ENCODE measurements around the gene EHD1.

The EHD1 gene

DNA sequence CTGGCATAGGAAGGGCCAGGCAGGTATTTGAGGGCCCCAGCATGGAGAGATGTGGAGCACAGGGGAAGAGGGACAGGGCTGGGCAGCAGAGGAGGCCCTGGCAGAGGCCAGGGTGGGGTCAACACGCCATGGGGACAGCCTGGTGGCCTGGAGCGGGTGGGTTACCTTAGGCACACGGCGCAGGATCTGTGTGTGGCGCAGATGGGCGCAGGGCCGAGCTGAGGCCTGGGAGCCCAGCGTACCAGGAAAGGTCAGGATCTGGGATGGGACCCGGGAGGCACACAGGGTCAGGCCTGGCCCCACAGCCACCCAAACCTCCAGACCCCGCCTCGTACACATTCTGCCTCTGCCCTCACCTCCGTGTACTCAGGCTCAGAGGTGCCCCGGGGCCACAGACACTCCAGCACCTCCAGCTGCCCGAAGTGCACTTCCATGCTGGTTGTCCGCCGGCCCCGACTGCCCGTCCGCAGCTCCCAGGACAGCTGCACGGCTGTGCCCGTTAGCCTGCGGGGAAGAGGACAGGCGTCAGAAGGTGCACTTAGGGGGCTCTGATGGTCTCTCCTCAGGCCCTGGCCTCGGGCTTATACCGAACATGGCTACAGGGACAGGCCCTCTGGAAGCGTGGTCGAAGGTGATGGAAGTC lies 32.2 kb upstream of the EHD1 start:
- DNase-seq (ENCODE audit: low read depth, low spot score): no peak

DNA sequence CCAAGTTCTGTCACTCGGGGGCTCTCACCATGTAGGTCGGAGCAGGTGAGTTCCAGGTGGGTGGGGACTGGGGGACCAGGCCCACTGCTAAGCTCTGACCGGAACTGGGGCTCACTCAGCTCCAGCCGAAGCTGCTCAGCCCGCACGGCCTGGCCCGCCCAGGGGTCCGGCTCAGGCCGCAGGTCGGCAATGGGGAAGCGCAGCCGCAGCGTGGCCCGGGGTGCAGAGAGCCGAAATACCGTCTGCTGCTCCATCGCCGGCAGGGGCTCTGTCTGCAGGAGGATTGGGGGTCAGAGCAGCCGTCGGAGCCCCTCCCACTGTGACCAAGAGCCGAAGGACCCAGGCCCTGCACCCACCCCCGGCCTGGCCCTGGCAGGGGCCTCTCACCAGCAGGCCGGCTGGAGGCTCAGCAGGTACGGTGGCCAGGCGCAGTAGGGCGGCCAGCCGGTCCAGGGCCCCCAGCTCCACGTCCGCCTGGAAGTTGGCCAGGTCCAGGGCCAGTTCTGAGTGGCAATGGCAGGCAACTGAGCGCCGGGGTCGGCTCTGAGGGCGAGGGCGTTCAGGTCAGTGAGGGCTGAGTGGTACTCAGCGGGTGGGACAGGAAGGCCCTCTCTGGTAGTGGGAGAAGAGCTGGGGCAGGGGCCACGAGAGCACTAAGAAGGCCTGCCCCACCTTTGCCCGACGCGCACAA lies 31.4 kb upstream of the EHD1 start:
- no peak for DNase-seq (ENCODE audit: low read depth, low spot score)

DNA sequence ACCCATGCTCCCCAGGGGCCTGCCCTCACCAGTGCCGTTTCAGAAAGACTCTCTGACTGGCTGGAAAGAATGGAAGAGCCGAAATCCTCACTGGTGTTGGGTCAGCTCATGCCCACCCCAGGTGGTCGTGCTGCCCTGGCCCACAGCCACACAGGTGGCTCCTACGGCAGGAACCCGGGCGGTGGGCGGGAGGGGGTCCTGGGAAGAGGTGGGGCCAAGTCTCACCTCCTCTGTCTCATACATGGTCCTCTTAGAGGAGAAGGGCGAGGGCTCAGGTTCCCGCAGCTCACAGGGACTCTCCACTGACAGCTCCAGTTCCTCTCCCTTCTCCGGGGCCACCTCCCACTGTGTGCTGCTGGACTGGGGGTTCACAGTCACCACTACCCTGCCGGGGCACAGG lies 30.3 kb upstream of the EHD1 start:
- no peak for DNase-seq (ENCODE audit: low read depth, low spot score)

DNA sequence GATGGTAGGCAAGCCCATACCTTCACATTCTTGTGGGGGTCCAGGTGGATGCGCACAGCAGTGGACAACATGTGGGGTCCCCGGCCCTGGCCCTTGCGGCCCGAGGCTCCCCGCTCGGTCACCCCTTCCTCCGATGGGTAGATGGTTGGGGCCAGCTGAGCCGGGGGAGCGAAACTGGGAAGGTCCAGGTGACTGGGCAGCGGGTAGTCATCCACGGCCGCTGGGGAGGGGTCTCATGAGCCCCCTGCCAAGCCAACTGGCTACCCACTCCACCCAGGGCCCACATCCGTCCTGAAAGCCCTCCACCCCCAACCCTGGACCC lies 27.9 kb upstream of the EHD1 start:
- DNase-seq (ENCODE audit: low read depth, low spot score): no peak

DNA sequence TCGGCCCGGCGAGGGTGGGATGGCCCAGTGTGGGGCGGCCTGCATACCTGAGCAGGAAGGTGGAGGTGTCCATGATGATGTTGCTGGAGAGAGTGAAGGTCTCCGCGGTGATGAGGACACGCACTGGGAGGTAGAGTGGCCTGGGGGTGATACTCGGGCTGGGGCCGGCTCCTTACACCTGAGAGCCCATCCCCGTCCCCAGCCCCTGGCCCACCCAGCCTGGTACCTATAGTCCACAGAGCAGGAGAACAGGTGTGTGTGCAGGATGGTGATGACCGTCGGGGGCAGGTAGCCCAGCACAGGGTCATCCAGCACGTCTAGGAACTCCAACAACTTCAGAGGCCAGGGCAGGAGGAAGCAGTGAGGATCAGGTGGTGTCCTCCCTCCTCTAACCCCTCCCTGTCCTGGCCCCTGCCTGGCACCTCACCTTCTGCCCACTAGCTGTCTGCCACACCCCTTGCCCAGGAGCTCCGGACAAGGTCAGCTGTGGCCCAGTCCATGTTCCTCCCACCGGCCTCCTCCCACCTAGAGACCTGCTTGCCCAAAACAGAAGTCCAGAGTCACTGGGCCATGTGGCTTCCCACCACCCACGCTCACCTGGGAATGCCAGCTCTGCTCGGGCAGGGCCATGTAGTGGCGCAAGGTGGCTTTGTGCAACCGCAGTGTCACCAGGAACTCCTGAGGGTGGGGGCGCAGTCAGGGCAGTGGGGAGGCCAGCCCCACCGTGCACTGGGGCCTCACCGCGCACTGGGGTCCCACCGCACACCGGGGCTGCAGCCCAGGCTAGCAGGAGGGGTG lies 27.3 kb upstream of the EHD1 start:
- DNase-seq (ENCODE audit: low read depth, low spot score): no peak

DNA sequence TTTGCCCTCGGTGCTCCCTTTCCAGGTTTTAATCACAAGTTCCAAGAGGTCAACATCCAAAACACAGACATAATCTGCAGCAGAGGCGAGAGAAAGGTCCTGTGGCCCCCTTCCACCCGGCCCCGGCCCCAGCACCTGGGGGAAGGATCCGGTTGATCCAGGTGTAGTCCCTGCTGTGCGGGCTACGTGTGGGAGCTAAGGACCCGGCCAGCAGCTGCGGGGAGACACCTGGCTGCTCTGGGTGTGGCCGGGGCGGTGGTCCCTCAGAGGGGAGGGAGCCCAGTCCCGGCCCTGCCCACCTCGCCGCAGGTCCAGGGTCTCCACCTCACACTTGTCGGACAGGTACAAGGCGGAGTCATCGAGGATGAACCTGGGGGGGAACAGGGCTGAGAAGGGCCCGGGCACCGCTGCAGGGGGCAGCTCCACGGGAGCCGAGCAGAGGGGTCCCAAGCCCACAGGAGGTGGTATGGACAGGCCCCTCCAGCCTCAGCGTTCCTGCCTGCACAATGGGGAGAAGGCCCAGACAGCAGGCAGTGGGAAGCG lies 24.9 kb upstream of the EHD1 start:
- DNase-seq (ENCODE audit: low read depth, low spot score): no peak

DNA sequence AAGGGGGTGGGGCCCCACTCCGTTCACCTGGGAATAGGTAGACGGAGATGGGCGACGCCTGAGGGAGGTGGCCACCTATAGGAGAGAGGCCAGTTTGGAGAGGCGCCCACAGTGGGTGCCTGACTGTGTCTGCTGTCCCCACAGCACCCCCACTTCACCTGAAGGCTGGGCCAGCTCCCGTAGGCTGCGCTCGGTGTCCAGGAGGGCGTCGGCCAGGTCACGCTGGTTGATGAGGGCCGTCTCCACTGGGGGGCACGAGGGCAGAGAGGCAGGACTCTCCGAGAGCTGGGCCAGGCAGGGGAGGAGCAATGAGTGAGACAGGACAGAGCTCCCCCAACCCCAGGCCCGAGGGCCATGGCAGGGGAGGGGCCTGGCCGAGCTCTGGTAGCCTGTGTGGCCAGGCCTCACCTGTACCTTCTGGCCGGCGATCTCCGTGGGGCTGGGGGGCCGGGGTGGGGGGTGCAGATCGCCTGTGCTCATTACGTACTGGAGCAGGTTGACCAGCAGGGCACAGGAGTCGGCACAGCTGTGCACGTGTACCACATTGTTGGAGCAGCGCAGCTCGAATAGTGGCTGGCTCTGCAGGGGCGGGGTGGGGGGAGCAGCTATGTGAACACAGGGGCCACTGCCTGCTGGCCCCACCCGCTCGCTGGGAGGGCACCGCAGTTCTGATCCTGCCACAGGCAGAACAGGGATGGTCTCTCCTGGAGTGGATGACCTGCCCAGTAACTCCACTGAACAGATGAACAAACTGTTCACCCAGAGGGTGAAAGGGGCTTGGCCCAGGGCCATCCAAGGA lies 23.9 kb upstream of the EHD1 start:
- no peak for DNase-seq (ENCODE audit: low read depth, low spot score)

DNA sequence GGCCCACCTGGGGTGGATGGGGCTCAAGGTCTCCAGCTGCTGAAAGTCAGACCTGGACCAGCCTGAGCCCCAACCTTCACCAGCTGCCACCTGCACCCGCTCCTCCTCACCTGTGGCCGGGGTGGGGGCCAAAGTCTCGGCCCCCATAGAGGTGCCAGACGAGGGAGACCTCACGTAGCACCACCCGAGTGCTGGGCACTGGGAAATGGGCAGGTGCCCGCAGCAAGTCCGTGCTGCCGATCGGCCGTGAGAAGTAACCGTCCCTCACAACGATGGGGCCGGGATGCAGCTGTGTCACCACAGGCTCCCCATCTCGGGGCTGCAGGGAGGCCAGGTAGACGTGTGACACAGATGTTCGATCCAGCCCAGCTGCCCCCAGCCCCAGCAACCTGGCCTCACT lies 22.4 kb upstream of the EHD1 start:
- DNase-seq (ENCODE audit: low read depth, low spot score): no peak

DNA sequence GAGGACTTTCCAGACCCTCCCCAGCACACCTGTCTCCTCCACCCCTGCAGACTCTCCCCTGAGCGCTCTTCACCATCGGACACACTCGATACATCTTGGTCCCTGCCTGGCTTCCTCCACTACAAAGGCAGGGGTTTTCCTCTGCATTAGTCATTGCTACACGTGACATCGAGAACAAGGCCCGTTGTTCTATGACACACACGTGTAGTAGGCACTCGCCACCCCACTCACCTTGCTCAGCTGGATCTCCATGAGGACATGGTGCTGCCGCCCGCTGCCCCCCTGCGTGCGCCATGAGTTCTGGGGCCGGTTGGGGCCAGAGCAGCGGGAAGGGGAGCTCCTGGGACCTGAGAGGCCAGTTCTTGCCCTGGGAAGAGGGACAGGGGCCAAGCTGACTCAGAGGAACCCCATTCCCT lies 21.9 kb upstream of the EHD1 start:
- DNase-seq (ENCODE audit: low read depth, low spot score): no peak

DNA sequence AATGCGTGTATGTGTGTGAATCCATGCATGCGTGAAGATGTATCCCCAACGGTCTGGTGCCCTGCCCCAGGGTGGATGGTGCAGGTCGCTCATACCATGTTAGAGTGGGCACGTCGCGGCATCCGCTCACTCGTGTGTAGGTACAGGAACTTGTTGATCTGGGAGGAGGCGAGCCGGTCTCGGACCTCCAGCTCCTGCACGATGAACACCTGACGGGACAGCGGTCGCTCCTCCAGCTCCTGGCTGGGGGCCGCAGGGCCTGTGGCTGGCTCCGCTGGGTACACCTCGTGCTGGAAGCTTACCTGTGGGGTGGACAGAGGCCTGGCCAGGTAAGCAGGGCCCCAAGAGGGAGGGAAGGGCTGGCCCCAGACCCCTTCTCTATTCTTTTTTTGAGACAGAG lies 20.1 kb upstream of the EHD1 start:
- DNase-seq (ENCODE audit: low read depth, low spot score): no peak

DNA sequence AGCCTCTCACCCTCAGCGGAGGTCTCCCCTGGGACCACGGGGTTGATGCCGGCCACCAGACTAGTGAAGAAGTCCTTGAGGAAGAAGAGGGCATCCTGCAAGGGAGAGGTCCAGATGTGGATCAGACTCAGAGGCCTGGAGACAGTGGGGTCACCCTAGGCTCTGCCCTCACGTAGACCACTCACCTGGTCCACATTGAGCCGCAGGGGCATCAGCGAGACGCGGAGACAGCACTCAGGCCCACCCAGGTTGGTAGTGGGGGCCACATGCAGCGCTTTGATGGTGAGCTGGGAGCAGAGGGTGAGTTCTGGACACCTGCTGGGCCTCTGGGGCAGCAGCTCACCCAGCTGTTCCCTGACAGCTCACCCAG lies 19.6 kb upstream of the EHD1 start:
- DNase-seq (ENCODE audit: low read depth, low spot score): no peak

DNA sequence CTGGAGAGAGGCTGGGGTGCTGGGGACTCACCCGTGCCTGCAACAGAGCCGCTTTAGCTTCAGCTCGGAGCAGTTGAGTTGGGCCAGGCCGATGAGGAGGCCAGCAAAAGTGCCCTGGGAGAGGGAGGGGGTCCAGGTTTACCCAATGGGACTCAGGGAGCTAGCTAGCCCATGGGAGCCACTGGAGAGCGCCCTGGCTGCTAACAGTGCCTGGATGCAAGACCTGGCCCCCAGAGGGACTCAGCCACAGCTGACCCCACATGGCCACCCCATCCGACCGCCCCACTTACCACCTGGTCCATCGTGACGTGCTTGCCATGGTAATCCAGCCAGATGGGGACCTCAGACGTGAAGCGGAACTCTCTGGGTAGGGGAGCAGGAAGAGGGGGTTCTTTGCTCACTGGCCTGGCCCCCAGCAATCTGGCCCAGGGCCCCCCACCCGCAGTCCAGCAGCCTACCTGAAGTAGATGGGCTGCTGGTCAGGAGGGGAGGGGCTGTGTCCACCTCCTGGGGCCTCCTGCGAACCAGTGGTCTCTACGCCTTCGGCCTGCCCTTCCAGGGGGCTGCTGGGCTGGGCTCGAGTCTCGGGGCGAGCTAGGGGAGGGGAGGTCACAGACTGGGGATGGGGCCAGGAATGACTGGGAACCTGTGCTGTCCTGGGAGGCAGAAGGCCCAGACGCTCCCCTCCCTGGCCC lies 19.1 kb upstream of the EHD1 start:
- DNase-seq (ENCODE audit: low read depth, low spot score): no peak

DNA sequence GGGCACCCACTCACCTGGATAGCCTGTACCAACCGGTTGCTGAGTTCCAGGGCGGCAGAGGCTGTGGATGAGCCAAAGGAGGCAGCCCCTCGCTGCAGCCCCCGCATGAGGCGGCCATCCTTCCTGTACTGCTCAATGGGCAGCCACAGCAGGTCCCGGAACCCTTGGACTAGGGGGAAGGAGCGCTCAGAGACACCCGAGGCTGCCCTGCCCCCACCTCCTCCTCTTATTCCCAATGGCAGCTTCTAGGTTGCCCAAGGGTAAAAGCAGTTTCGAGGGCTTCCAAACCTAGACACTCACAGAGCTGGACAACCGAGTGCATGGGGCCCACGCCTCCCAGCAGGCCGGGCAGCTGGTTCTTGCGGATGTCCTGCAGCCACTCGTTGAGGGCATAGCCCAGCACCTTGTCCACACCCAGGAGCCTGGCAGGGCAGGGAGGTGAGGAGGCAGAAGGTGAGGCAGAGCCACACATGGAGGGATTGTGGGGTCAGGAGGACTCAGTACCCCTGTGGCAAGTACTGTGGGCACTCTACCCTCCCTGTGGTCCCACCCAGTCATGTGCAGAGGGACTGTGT lies 18.1 kb upstream of the EHD1 start:
- DNase-seq (ENCODE audit: low read depth, low spot score): no peak

DNA sequence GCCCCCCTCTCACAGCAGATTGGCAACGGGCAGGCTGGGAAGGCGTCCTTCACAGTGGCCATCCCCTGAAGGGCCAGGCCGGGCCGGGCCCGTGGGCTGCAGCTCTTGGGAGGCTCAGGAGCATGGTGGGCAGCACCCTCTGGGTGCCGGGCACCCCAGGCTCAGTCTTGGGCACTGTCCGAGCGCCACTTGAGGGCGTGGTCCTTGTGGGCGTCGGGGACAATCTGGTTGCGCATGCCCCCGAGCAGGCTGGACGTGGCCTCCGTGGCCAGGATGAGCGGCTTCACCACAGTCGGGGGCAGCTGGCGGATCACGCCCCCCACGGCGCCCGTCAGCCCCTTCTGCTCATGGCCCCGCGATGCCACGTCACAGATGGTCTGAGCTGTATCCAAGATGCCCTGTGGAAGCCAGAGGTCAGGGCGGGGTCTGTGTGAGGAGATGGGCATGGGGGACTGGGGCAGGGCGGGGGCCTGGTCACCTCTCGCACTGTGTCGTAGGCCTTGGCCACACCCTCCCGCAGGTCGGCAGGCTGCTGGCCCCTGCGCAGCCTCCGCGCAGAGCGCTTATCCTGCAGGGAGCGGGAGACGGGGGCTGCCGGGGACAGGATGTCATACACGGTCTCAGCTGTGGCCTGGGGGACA lies 16.5 kb upstream of the EHD1 start:
- DNase-seq (ENCODE audit: low read depth, low spot score): no peak

DNA sequence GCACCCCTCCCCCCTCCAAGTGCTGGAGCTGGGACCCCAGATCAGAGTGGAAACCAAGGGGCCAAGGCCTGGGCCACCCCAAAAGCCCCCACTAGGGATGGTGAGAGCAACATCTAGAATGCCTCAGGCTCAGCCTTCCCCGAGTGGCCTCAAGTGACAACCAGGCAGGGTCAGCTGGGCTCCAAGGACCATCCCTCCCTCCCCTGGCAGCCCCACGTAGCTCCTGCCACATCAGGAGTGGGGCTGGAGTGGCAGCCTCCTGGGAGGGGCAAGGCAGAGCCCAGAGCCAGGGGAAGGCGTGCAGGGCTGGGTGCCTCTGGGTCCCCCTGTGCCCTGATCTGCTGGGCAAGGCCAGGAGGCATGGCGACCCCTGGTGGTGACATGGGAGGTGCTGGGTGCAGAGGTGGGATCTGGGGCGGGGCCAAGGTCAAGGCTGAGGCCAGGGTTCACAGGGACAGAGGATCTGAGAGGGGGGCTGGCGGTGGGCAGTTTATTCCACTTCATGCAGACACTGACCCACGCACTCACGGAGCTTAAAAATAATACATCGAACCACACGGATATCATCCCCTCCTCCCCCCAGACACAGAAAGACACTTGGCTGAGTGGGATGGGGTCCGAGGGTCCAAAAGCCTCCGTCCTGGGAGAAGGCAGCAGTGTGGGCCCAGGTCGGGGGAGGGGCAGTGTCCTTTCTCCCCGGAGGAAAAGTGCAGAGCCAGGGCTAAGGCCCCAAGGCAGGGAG lies 15.8 kb upstream of the EHD1 start:
- DNase-seq (ENCODE audit: low read depth, low spot score): peak; percentile 71

DNA sequence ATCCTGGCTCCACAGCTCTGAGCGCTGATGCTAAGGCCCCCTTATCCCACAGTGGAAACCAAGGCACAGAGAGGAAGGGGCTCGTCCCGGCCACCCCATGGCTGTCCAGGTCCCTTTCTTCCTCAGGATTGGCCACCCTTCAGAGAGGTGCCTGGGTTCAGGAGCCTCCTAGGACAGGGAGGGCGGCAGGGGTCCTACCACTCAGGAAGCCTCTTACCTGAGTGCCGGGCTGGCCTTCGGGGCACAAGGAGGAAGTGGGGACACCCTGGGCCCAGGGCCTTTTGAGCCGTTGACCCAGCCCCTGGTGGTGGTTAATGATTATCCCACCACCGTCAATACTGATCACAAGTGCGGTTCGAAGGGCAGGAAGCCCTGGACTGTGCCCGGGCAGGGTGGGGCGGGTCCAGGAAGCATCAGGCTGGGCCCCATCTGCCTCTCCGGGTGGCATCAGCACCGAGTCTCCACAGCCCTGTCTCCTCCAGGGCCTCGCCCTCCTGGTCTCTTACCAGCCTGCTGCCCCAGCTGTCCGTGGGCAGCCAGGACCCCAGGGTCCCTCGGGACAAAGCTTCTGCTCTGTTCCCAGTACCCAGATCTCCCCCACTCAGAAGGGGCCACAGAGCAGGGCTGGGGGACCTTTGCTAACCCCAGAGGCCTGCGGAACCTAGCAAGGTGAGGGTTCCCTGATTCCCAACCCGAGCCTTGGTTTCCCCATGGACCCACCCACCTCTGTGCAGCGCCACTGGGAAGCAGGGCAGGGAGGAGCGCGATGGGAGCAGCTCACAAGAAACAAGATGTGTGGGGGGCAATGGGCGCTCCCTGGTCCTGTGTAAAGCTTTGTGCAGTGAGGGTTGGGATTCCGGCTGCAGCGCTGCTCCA lies 15.0 kb upstream of the EHD1 start:
- no peak for DNase-seq (ENCODE audit: low read depth, low spot score)

DNA sequence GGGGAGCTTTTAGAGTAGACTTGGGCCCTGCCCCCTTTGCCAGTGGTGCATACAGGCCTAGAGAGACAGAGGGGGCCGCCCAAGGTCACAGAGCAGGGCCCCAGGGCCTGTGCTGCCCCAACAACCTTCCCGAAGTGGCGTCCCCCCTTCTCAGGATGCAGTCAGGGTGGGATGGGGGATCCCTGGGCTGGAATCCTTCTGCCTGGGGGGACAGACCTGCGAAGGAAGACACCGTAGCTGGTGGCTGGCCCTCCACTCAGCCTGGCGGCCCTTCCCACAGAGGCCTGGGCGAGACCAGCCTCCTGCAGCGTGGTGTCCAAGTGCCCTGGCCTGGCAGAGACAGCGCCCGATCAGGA lies 14.4 kb upstream of the EHD1 start:
- DNase-seq (ENCODE audit: low read depth, low spot score): no peak

DNA sequence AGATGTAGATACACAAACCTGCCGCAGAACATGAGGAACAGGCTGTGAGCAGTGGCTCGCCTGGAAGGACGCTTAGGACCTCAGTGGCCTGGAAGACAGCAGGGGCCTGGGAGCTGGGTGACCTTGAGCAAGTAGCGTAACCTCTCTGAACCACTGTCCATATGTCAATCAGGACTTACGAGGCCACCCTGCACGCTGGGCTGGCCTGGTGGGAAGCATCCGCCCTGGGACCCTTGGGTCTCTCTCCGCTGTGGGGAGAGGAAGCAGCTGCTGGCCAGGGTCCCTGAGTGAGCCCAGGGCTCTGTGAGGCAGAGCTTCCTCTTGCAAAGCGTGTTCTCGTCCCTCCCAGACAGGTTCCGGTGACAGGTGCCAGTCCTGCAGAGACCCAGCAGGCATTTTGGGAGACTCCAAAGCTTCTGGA lies 14.0 kb upstream of the EHD1 start:
- no peak for DNase-seq (ENCODE audit: low read depth, low spot score)

DNA sequence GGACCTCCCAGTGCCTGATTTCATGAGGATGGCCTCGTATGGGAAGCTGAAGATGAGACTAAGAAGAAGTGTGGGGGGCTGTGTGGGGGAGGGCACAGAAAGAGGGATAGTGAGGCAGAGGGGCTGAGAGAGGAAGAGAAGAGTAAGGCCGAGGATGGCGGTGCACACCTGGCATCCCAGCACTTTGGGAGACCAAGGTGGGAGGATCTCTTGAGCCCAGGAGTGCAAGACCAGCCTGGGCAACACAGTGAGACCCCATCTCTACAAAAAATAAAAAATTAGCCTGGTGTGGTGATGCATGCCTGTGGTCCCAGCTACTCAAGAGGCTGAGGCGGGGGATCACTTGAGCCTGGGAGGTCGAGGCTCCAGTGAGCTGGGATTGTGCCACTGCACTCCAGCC lies 13.5 kb upstream of the EHD1 start:
- DNase-seq (ENCODE audit: low read depth, low spot score): no peak

All from ELF-1 (cell line).